Keratinocyte (primary cell): ENCODE data around the gene APP.

Source experiments
- EZH2 ChIP-seq: IDR thresholded peaks from one replicate; pipeline ENCODE4 v1.6.1; 2012; ENCODE audit warnings: inconsistent platforms, mild to moderate bottlenecking, low read length, moderate library complexity
- TF ChIP-seq, protein P1 (sequence below), 3 experiments: IDR thresholded peaks in 1 of 3; conservative IDR thresholded peaks in 1 of 3; optimal IDR thresholded peaks in 1 of 3; 2 replicates in 2 of 3; 3 replicates in 1 of 3; pipeline versions ENCODE3 to v1.5.1; 2011; ENCODE audit warnings: low read length in 3 of 3, mild to moderate bottlenecking in 3 of 3, moderate library complexity in 2 of 3, control low read depth in 1 of 3, inconsistent platforms in 1 of 3; ENCODE audit not compliant: insufficient read depth in 2 of 3; ENCODE audit errors: extremely low read depth in 1 of 3

DNA sequence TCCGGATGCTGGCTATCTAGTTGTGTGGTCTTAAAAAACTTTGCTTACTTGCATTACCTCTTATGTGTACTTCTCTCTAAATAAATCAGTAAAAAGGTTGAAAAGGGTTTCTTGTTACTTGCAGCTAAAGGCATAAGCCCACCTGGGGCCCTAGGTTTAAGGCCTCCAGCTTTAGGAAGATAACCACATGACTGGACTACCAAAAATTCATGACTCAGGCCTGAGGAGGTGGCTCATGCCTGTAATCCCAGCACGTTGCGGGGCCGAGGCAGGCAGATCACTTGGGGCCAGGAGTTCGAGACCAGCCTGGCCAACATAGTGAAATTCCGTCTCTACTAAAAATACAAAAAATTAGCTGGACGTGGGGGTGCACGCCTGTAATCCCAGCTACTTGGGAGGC, 142.9 kb downstream of the APP start:
- no peak for TF ChIP-seq EZH2
- TF ChIP-seq, protein P1, sequence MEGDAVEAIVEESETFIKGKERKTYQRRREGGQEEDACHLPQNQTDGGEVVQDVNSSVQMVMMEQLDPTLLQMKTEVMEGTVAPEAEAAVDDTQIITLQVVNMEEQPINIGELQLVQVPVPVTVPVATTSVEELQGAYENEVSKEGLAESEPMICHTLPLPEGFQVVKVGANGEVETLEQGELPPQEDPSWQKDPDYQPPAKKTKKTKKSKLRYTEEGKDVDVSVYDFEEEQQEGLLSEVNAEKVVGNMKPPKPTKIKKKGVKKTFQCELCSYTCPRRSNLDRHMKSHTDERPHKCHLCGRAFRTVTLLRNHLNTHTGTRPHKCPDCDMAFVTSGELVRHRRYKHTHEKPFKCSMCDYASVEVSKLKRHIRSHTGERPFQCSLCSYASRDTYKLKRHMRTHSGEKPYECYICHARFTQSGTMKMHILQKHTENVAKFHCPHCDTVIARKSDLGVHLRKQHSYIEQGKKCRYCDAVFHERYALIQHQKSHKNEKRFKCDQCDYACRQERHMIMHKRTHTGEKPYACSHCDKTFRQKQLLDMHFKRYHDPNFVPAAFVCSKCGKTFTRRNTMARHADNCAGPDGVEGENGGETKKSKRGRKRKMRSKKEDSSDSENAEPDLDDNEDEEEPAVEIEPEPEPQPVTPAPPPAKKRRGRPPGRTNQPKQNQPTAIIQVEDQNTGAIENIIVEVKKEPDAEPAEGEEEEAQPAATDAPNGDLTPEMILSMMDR (optimal IDR thresholded peaks at IDR 0.05 in 1 of 3, IDR thresholded peaks at IDR 0.05 in 1 of 3, conservative IDR thresholded peaks at IDR 0.05 in 1 of 3; ENCODE audit: extremely low read depth in 1 of 3, insufficient read depth in 2 of 3, low read length in 3 of 3): no peak
